ENCODE results near the gene SCN8A. TPM values are rescaled to one million over a fixed set of nuclear protein-coding genes. Genes with fewer than 3 reads are reported as not detected.

SCN8A gene
- total and polyA plus RNA-seq, 2 experiments from 2014 or later: 4.6 to 23.9 TPM

- TF ChIP-seq NANOG (IDR thresholded peaks at IDR 0.05; ENCODE audit: borderline replicate concordance) (no peak), POLR2AphosphoS5 (IDR thresholded peaks at IDR 0.05; ENCODE audit: low read depth) (no peak), EZH2 (IDR thresholded peaks at IDR 0.05; ENCODE audit: low read depth, unreplicated experiment) (no peak), ETS1 (IDR thresholded peaks at IDR 0.05) (no peak), JUNB (IDR thresholded peaks at IDR 0.05; ENCODE audit: unreplicated experiment) (no peak), REST (IDR thresholded peaks at IDR 0.05; ENCODE audit: unreplicated experiment) (no peak), EZH2phosphoT487 (IDR thresholded peaks at IDR 0.05; ENCODE audit: unreplicated experiment) (no peak), ZNF331 (CRISPR knock-in tag; IDR thresholded peaks at IDR 0.05; ENCODE audit: low read depth) (no peak), ZNF114 (CRISPR knock-in tag; IDR thresholded peaks at IDR 0.05) (no peak), CREB1 (CRISPR knock-in tag; IDR thresholded peaks at IDR 0.05; ENCODE audit: low read depth) (no peak), CTCF (conservative IDR thresholded peaks at IDR 0.05; ENCODE audit: low read depth in 2 of 2) (no peak)
- Histone ChIP-seq H3K4me1 (ENCODE audit: insufficient read depth) (no peaks in the 10 kb centered on the region), H3K79me2 (replicated peaks; ENCODE audit: insufficient read depth) (no peaks in the 10 kb centered on the region), H3K4me3 (no peak overlapping the region), H4K20me1 (replicated peaks; ENCODE audit: insufficient read depth) (no peaks in the 10 kb centered on the region; the same call in 1 of the 2 replicates), H3K27me3 (ENCODE audit: insufficient read depth) (no peaks in the 10 kb centered on the region), H3F3A (replicated peaks; ENCODE audit: low read depth) (no peaks in the 10 kb centered on the region), H3K36me3 (ENCODE audit: insufficient read depth) (peaks cover 5% of the 10 kb centered on the region; the same call in 1 of the 2 replicates), H3K9me2 (ENCODE audit: insufficient read depth) (no peaks in the 10 kb centered on the region), H3K27ac (ENCODE audit: low read depth) (no peak overlapping the region), H2AFZ (no peak overlapping the region), H3K4me2 (no peak overlapping the region)
- Mint-ChIP-seq H3K27ac (no peak overlapping the region), H3K36me3 (ENCODE audit: low read depth) (peaks cover 17% of the 10 kb centered on the region), H3K27me3 (ENCODE audit: insufficient read depth, low read depth, poor library complexity) (no peaks in the 10 kb centered on the region), H3K9me3 (no peaks in the 10 kb centered on the region), H3K4me1 (no peaks in the 10 kb centered on the region), H3K4me3 (no peak overlapping the region)
- DNase-seq (ENCODE audit: low spot score) (no peak), ATAC-seq (no peak)
These were observed 164.2 kb downstream of the SCN8A start for GRCh38 chr12:51755251-51755650.

Data from GM23338 (cell line).